ENCODE measurements around the gene MICAL3.

The MICAL3 gene

GRCh38 chr22:17817511-17818065 is 206.8 kb downstream of the MICAL3 start:
- no peak for DNase-seq (ENCODE audit: low read depth)

DNA sequence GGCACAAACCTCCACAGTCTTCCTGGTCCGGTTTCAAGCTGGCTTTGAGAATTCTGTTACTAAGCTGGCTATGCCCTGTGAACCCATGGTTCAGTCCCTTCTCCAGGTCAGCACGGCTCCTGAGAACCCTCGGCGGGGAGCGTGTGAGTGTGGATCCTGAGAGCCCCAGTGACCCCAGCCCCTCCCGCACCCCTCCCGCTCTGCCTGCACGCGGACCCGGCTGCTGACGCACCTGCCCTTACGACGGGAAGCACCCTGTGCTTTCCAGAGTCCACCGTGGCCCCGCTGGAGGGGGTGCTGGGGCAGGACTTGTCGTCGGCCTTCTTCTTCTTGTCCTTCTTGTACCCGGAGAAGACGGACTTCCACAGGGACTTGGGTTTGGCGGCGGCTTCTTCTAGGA is 207.3 kb downstream of the MICAL3 start:
- DNase-seq (ENCODE audit: low read depth): no peak

DNA sequence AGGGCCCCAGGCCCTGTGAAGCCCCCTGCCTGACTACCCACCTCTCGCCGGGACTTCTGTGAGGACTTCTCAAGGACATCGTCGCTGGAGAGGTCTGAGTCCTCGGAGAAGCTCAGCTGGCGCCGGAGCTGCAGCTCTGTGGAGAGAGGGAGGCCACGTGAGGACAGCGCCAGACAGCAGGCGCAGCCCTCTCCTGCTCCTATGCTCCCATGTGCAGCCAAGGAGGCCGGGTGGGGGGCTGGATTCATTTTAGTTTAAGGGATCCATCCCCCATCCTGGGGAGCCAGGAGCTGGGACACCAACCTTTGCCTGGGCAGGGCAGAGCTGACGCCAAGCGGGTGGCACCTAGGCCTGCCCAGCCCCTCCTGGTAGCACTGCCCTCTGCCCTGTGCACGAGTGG is 207.7 kb downstream of the MICAL3 start:
- DNase-seq (ENCODE audit: low read depth): no peak

DNA sequence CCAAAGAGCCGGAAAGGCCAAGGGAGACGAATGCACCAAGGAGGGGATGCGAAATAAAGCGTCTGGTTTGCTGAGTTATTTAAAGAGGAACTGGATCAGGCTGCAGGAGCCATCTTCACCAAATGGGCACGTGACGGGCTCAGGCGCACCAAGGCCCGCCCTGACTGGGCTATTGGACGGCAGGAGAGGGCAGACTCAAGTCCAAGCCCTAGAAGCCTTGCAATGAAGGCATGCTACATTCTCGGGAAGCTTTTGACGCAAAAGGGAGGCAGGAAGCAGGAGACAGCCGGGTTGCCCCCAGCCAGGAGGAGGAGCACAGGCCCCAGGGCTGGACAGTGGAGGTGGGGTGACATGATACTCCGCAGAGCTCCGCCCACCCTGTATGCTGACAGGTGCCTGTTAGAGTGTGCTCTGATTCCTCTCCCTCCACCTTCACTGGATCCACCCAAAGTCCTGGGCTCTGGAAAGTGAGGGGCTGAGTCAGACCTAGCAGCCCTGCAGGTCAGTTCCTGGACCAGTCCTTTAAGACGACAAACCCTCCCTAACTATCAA is 208.6 kb downstream of the MICAL3 start:
- DNase-seq (ENCODE audit: low read depth): no peak

- DNase-seq (ENCODE audit: low read depth): no peak
Observed at GRCh38 chr22:17814830-17815229, 209.5 kb downstream of the MICAL3 start.

DNA sequence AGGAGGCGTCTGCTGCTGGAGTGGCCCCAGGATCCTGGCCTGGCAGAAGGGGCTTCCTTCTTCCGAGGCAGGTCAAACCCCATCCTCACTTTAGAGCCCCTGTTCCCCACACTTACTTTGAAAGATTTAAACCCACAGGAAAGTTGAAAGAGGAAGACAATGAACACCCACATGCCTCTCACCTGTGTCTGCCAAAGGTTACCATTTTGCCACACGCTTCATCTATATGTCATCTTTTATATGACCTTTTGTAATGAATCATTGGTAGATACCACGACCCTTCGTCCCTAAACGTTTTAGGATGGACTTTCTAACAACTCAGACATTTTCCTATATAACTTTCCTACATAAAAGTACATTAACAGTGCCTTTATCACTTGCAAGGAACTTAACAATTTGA is 210.3 kb downstream of the MICAL3 start:
- DNase-seq (ENCODE audit: low read depth): no peak

DNA sequence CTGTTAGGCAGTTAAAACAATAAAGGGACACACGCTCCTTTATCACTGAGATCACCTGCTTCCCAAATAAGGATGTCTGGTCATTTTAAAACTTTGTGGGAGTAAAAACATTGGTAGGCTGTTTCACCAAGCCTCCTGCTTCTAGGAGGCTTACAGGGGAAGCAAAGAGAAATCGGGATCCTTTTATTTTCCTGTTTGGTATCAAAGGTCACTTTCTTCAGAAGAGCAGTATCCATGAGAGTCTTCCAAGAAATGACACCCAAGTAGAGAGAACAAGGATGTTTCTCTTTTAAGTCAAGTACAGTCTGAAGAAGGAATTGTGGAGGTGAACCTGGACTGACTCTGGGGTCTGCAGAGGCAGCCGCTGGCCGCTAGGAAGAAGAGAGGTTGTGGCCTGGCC is 213.2 kb downstream of the MICAL3 start:
- DNase-seq (ENCODE audit: low read depth): no peak

GRCh38 chr22:17810570-17811116 is 213.7 kb downstream of the MICAL3 start:
- no peak for DNase-seq (ENCODE audit: low read depth)

DNA sequence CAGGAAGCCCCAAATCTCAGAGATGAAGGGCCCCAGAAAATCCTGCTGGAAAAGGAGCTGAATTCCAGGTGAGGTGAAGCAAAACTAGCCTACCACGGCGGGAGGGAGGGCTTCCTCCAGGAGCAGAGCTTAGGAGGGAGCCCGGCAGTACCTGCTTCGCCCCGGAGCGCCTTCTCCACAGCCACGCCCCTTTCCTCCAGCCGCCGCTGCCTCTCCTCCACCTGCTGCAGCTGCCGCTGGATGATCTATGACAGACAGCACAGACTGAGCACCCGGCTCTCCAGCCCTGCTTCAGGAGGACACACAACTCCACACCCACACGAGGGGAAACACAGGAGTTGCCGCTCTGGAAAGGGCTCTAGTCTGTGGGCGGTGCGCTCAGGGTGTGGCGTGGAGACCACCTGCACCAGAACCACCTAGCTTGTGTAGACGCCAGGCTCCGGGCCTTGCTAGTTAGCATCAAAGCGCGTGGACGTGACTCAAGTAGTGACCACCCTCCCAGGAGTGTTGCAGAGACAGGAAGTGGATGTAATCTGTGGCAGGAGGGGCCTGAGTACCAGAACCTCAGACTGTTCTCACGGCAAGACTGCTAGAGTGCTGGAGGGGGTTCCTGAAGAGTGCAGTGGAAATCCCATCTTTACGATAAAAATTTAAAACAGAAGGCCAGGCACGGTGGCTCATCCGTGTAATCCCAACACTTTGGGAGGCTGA is 215.5 kb downstream of the MICAL3 start:
- DNase-seq (ENCODE audit: low read depth): no peak

- DNase-seq (ENCODE audit: low read depth): peak; percentile 11
Observed at GRCh38 chr22:17807578-17808410, 216.6 kb downstream of the MICAL3 start.

DNA sequence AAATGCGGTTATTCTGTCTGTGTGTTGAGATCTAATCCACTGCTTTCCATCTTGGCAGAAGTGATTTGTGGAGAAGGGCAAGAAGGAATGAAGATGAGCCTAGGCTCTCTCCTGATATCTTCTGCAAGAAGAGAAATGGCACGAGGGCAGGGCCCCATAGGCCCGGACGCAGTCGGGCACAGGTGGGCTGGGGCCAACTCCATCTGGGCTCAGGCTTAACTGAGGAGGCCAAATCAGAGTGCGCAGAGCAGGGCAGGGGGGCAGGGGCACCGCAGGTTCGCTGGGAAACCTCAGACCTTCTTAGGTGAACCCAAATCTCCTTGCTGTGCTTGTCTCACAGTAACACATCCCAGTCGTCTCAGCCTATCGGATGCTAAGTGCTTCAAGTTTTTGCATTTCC is 217.3 kb downstream of the MICAL3 start:
- no peak for DNase-seq (ENCODE audit: low read depth)

GRCh38 chr22:17806437-17806836 is 217.9 kb downstream of the MICAL3 start:
- DNase-seq (ENCODE audit: low read depth): no peak

DNA sequence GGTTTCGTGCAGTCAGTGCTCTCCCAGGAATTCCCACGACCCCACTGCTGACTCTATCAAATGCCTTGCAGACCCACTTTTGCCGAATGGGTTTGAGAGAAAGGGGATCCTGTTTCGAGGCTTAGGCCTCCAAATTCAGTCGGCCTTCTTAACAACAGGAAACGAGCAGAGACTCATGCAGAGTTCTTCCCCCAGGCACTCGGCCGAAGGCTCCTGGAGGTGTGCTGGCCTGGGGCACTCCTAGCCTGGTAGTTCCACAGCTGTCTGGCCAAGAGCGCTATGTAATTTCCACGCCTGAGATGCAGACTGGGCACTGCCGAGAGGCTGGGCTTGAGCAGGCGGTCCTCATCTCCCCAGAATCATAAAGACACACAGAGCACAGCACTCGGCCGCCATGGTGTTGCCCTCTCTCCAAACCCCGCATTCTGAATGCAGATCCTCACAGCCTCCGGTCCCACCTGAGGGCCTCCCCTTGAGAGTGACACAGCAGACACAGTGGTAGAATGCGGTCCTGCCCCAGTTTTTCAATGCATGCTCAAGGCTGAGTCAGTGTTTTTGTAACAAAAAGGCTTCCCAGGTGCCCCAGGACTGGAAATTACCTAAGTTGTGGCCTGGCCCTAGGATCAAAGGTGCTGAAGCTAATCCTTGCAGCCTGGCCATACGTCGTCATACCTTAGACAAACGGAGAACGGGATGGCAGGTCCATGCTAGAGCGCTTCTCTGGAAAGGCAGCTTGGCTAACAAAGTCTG is 219.9 kb downstream of the MICAL3 start:
- DNase-seq (ENCODE audit: low read depth): no peak

DNA sequence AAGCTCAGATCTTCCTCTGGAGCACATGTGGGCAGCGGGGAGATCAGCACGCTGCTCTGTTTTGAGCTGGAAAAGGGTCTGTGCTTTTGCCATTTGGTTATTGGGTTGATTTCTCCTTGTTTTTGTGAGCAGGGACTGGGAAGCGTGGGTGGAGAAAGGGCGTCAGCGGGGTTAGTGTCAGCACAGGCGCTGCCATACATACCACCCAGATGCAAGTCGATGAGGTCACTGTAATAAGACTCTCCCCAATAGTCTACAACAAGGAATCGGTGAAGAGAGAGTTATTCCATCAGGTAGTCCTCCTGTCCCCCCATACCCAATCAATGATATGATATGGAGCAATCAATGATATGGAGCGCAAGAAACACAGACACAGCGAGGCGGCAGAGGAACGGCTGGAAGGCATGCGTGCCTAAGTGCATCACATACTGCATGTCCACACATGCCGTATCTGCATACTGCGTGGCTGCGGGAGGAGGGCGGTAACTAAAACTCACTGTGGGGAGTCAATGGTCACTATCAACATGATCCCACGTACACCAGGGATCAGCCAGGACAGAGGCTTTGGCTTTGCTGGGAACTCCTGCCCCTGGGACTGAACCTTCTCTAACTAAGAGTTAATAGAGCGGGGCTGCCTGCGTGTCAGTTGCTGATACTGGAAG is 220.6 kb downstream of the MICAL3 start:
- no peak for DNase-seq (ENCODE audit: low read depth)

GRCh38 chr22:17802822-17803221 is 221.5 kb downstream of the MICAL3 start:
- no peak for DNase-seq (ENCODE audit: low read depth)

DNA sequence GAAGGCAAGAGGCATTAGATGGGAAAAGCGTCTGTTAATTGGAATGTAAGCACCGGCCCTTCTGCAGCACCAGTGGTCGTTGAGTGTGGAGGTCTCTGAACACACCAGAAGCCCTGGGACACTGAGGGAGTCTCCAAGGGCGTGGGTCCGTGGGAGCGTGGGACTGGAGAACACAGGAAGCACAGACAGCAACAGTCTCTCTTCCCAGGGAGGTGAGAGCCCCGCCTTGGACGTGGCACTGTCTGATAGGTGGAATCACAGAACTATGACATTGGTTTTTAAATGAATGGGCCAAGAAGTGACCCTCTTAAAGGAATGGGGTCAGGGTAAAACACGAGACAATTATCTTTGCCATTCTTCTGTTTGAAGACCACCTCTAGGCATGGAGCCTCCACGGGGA is 221.9 kb downstream of the MICAL3 start:
- DNase-seq (ENCODE audit: low read depth): no peak

DNA sequence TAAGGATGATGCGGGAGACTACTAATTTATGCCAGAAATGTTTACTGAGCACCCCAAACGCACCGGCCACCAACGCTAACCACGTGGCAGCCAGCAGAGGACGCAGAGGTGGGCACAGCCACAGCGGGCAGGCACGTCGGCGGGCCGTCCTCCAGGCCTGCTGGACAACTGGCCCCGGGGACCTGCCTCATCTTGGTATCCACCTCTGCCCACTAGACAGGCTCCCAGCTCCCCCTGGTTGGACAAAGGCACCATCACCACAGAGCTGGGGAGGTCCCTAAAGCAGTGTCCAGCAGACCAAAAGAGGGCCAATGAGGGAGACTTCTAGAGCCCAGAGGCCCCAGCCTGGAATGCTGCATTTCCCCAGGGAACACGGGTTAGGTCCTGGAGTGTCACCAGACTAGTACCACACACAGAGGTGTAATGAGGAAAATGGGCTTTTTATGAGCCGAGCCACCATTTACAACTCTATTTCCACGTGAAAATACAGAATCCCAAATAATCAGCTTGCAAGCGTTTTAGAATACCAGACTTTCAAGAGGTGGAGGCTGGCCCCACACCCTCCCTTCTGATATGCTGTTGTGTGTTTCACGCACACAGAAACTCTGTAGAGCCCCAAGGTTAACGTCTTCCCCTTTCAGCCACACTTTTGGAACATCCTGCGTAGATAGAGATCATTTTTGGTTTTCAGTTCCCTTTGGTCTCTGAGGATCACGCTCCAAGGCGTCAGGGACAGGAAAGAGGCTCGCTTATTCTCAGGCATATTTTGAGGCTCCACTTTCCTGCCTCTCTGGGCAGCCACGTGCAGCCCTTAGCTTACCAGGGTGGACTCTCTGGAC is 226.4 kb downstream of the MICAL3 start:
- DNase-seq (ENCODE audit: low read depth): no peak

- no peak for DNase-seq (ENCODE audit: low read depth)
Observed at GRCh38 chr22:17796695-17797094, 227.7 kb downstream of the MICAL3 start.

DNA sequence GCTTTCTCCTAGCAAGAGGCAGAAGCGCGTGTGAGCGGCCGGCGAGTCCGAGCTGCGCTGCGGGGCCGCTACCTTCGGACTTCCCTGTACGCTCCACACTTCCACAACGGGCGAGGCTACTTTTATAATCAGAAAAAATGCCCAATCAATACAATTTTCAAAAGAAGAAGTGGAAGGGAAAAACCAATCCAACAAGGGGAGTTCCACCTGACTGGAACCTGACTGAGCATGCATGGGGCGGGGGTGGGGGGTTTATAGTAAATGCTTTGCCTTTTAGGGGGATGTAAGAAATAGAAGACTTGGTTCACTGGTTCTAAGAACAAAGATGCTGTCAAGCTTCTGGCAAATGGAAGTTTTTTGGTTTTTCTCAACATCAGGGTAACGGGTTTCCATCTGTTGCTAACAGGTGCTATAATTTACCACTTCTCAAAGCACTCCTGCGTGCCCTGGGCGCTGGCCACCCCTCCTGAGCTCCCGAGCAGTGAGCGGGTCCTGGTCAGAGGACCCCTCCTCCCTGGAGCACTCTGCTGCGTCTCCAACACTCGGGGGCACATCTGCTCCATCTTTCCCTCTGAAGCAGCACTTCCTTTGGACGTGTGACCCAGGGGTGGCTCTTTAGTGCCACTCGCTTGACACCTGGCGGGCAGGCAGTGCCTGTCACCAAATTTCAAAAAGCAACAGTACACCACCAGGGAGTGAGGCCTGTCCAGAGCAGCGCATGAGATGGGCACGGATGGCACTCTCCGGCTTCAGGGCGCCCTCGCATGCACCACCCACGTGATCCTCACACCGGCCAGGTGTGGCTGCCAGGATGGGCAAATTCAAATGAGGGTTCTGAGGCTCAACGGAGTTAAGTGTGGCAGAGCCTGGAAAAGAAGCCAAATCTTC is 228.5 kb downstream of the MICAL3 start:
- no peak for DNase-seq (ENCODE audit: low read depth)

Measured in GM04503 (cell line).